Measurements from ENCODE around the gene NCKAP1.
"Not testable (repeated sequence)": the region's sequence is repeated elsewhere in the genome, so short reads cannot be mapped to it uniquely, and the experiment has no call there.

NCKAP1 gene

GRCh38 chr2:183035954-183036669, 2.1 kb downstream of the NCKAP1 start:
- DNase-seq, result no peak

DNA sequence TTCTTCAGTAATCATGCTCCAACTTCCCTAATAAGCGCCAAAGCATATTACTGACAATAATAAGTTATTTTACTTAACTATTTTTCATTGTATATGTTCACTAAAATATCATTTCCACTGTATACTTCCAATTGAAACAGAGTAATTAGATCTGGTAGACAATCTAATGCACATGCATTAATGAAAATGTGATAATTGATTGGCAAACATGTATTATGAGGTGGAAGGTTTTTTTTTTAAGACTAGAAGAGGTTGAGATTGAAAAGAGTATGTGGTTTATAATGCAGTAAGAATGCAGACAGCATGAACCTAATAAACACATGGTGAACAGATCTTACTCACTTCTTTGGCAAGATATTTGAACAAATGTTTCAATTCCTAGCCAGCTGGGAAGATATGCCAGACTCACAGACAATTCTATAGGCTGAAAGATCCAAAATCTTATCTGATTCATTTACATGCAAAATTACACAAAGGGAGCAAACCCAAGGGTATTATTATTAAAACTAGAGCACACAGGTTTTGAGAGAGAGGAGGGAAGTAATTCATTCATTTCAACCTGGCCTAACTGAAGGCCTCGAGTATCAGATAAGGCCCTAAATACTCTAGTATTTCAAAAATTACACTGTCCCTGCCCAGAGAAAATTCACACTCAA, 2.8 kb downstream of the NCKAP1 start:
- no peak for DNase-seq

GRCh38 chr2:183034806-183035205, 3.5 kb downstream of the NCKAP1 start:
- no peak for DNase-seq

- DNase-seq, result no peak
Observed at GRCh38 chr2:183033951-183034350, 4.3 kb downstream of the NCKAP1 start.

DNA sequence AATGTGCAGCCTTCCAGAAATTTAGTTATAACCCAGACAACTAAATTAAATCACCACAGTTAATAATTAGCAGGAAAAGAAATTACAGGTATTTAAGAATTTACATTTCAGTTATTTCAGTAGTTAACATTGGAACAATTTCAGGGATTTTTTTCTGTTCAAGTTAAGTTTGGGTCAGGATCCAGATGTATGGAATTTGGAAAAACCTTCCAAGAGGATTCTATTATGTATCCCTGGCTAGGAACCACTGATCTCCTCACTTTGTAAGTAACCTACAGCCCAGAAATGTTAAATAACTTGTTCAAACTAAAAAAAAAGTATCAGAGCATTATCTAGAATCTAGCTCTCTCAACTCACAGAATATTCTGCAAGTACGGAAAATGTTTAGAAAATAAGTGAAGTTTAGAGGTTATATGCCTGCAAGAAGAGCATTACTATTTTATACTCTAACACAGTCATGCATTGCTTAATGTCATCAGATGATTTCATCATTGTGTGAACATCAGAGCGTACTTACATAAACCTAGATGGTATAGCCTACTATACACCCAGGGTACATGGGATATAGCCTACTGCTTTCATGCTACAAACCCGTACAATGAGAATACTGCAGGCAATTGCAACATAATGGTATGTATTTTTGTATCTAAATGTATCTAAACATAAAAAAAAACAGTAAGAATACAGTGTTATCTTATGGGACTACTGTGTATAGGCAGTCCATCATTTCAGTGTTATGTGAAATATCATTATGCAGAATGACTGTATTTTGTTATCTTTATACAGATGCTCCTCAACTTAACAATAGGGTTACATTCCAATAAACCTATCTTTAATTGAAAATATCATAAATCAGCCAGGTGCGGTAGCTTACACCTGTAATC, 6.1 kb downstream of the NCKAP1 start:
- DNase-seq, result no peak

GRCh38 chr2:183029219-183029618, 9.0 kb downstream of the NCKAP1 start:
- no peak for DNase-seq

GRCh38 chr2:183028108-183028507, 10.1 kb downstream of the NCKAP1 start:
- no peak for DNase-seq

GRCh38 chr2:183027443-183027842, 10.8 kb downstream of the NCKAP1 start:
- no peak for DNase-seq

GRCh38 chr2:183026424-183026823, 11.8 kb downstream of the NCKAP1 start:
- no peak for DNase-seq

GRCh38 chr2:183025993-183026392, 12.3 kb downstream of the NCKAP1 start:
- DNase-seq, result no peak

GRCh38 chr2:183024339-183025095, 13.7 kb downstream of the NCKAP1 start:
- DNase-seq, result no peak

DNA sequence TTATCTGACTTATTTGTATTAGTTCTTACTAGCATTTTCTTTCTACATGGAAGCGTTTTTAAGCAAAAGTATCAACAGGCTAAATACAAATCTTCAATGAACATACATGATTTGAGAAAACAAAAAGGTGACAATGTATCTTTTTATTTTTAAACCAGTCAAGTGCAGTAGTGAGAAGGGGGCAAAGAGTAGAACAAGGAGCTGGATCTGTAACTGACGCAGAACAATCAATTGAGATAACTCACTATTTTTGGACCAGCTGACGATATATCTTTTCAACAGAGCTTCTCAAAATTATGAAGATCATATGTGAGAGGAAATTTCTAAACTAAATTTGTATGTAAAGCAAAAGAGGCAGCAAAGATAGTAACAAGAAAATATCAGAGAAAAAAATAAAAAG, 15.5 kb downstream of the NCKAP1 start:
- DNase-seq, result no peak

DNA sequence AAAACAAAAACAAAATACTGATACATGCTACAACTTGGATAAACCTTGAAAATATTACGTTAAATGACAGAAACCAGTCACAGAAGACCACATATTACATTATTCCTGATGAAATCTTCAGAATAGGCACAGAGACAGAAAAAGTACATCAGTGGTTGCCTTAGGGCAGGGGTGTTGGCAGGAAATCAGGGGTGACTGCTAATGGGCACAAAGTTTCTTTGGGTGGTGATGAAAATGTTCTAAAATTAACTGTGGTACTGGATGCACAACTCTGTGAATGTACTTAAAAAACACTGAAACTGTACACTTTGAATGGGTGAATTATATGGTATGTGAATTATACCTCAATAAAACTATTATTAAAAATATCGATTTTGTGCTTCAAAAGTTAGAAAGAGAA, 16.6 kb downstream of the NCKAP1 start:
- no peak for DNase-seq

GRCh38 chr2:183019718-183020442, 18.4 kb downstream of the NCKAP1 start:
- DNase-seq, result no peak

GRCh38 chr2:183017845-183018244, 20.4 kb downstream of the NCKAP1 start:
- DNase-seq, result not testable (repeated sequence)

GRCh38 chr2:183014005-183014404, 24.3 kb downstream of the NCKAP1 start:
- DNase-seq, result no peak

DNA sequence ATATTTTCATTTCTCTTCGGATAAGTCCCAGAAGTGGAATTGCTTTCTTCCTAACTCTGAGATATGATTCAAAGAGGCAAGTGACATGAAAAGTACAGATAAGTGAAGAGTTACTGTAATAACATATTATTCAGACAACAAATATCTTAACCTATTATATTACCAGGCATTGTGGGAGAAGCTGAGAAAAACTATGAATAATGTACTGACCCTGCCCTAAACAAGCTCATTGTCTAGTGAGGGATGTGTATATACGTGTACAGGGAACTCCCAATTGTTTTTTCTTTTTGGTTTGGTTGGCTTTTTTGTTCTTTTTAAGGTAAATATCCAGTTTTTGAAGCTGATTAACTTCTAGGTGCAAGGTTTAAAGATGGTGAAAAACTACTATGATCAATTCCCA, 26.5 kb downstream of the NCKAP1 start:
- DNase-seq, result no peak

DNA sequence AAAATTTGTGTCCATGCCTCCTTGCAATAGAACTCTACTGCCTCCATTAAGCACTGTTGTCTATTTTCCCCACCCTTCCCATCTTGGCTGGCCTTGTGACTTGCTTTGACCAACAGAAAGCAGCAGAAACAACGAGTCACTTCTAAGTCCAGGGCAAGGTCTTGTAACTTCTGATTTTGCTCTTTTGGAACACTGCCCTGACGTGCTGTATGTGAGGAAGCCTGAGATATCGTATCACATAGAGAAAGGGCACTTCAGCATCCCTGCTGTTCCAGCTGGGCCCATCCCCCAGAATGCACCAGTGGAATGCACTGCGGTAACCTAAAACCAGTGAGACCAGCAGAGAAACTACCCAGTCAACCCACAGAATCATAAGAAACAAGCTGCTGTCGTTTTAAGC, 28.1 kb downstream of the NCKAP1 start:
- DNase-seq, result no peak

DNA sequence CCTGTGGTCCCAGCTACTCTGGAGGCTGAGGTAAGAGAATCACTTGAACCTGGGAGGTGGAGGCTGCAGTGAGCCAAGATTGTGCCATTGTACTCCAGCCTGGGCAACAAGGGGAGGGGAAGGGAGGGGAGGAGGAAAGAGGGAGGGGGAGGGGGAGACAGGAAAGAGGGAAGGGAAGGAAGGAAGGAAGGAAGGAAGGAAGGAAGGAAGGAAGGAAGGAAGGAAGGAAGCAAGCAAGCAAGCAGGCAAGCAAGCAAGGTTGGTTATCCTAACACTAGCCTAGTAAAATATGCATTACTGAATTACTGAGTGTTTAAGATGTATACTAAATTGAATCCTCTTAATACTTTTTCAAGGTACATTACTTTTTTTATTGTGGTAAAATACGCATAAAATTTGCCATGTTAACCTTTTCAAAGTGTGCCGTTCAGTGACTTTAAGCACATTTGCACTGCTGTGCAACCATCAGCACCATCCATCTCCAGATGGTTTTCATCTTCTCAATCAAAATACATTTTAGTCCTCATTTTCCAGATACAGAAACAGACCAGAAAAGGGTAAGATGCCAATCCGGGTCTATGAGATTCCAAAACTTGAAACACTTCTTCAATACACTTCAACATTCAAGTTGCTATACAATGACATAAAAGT, 28.9 kb downstream of the NCKAP1 start:
- DNase-seq, result no peak

DNA sequence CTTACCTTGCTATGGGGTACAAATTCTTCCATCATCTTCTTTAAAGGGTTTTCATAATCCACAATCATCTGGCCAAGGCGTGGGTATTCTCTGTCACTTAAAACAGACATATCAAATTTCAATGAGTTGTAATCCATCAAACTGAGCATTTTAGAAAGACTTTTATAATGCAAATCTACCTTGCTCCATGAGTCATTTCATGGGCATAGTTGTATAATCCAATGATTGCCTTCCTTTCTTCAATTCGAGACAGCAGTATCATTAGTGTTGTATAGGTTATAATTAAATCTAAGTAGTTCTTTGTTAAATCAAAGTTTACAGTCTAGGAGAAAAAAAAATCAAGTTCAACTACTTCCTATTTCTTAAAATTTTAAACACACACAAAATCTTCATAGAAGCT, 36.3 kb downstream of the NCKAP1 start:
- DNase-seq, result no peak

DNA sequence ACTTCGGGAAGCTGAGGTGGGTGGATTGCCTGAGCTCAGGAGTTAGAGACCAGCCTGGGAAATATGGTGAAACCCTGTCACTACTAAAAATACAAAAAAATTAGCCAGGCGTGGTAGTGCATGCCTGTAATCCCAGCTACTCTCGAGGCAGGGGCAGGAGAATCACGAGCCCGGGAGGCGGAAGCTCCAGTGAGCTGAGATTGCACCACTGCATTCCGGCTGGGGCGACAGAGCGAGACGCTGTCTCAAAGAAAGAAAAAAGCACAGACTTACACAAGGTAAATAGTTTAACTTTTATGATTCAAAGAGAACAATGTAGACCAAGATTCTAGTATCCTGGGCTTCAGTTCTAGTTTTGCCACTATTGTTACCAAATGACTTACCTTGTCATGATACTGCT, 37.4 kb downstream of the NCKAP1 start:
- DNase-seq, result no peak

Measured in activated CD4-positive, alpha-beta T cell treated with anti-CD3 and anti-CD28 coated beads for 4 hours (primary cell).